GM23338 (cell line): ENCODE measurements around the gene TNNT3. TPM values are rescaled to one million over a fixed set of nuclear protein-coding genes. Genes with fewer than 3 reads are reported as not detected.

Experiments
- ATAC-seq: fragments of 200-7000 bp; cut with Tn5 transposase; 3 replicates; pipeline ENCODE4 v1.9.1; 2020
- DNase-seq: peaks from one replicate; pipeline ENCODE4 v3.0.0-alpha.2; 2015; ENCODE audit warnings: low spot score
- H2AFZ ChIP-seq: fragments of 200-600 bp; sonication (generic); 2 replicates; pipeline ENCODE4 v1.8.0; 2016; ENCODE audit warnings: antibody characterized with exemption, mild to moderate bottlenecking, moderate library complexity
- H3F3A ChIP-seq: fragments of 200-600 bp; sonication (generic); replicated peaks from 2 replicates; pipeline ENCODE4 v1.8.0; 2017; ENCODE audit warnings: antibody characterized with exemption, mixed run types, low read depth
- H3K27ac ChIP-seq: fragments of 200-600 bp; sonication (generic); 2 replicates; pipeline ENCODE4 v1.6.1; 2016; ENCODE audit warnings: low read depth
- H3K27me3 ChIP-seq: fragments of 200-600 bp; sonication (generic); 2 replicates; pipeline ENCODE4 v1.8.0; 2016; ENCODE audit warnings: mild to moderate bottlenecking, mixed run types, moderate library complexity; ENCODE audit not compliant: insufficient read depth
- H3K36me3 ChIP-seq: fragments of 200-600 bp; sonication (generic); 2 replicates; pipeline ENCODE4 v1.8.0; 2016; ENCODE audit warnings: mild to moderate bottlenecking; ENCODE audit not compliant: insufficient read depth
- H3K4me1 ChIP-seq: fragments of 200-600 bp; sonication (generic); 2 replicates; pipeline ENCODE4 v1.8.0; 2016; ENCODE audit warnings: mild to moderate bottlenecking, moderate library complexity; ENCODE audit not compliant: insufficient read depth
- H3K4me2 ChIP-seq: fragments of 200-600 bp; sonication (generic); 2 replicates; pipeline ENCODE4 v1.7.1; 2017; ENCODE audit warnings: mixed run types
- H3K4me3 ChIP-seq: fragments of 200-600 bp; sonication (generic); 2 replicates; pipeline ENCODE4 v1.6.1; 2016; ENCODE audit warnings: mixed run types
- H3K79me2 ChIP-seq: fragments of 200-600 bp; sonication (generic); replicated peaks from 2 replicates; pipeline ENCODE4 v1.8.0; 2017; ENCODE audit warnings: mild to moderate bottlenecking; ENCODE audit not compliant: insufficient read depth
- H3K9me2 ChIP-seq: fragments of 200-600 bp; sonication (generic); 2 replicates; pipeline ENCODE4 v1.8.0; 2017; ENCODE audit not compliant: insufficient read depth
- H4K20me1 ChIP-seq: fragments of 200-600 bp; sonication (generic); replicated peaks from 2 replicates; pipeline ENCODE4 v1.8.0; 2017; ENCODE audit warnings: mild to moderate bottlenecking; ENCODE audit not compliant: insufficient read depth
- H3K27ac Mint-ChIP-seq: 2 replicates; pipeline ENCODE4 v1.8.0; 2020; ENCODE audit warnings: inconsistent platforms, mild to moderate bottlenecking, moderate library complexity, mixed read lengths
- H3K27me3 Mint-ChIP-seq: 3 replicates; pipeline ENCODE4 v1.8.0; 2022; ENCODE audit warnings: low read depth, mild to moderate bottlenecking, moderate library complexity, mixed read lengths, inconsistent platforms; ENCODE audit not compliant: insufficient read depth, poor library complexity
- H3K36me3 Mint-ChIP-seq: 3 replicates; pipeline ENCODE4 v1.8.0; 2021; ENCODE audit warnings: low read depth, mild to moderate bottlenecking, inconsistent platforms, moderate library complexity, mixed read lengths
- H3K4me1 Mint-ChIP-seq: 3 replicates; pipeline ENCODE4 v1.8.0; 2020; ENCODE audit warnings: mild to moderate bottlenecking, inconsistent platforms, mixed read lengths
- H3K4me3 Mint-ChIP-seq: 3 replicates; pipeline ENCODE4 v1.8.0; 2021; ENCODE audit warnings: moderate library complexity, mild to moderate bottlenecking, inconsistent platforms, mixed read lengths
- H3K9me3 Mint-ChIP-seq: 3 replicates; pipeline ENCODE4 v1.8.0; 2020; ENCODE audit warnings: moderate library complexity, mild to moderate bottlenecking, inconsistent platforms, mixed read lengths
- EZH2phosphoT487 ChIP-seq: fragments of 200-600 bp; sonication (generic); IDR thresholded peaks from one replicate; pipeline ENCODE4 v1.8.1; 2018; ENCODE audit warnings: antibody characterized with exemption; ENCODE audit not compliant: unreplicated experiment
- NANOG ChIP-seq: IDR thresholded peaks from 2 replicates; pipeline ENCODE4 v1.6.1; 2016; ENCODE audit warnings: antibody characterized with exemption, borderline replicate concordance
- POLR2AphosphoS5 ChIP-seq: IDR thresholded peaks from 2 replicates; pipeline ENCODE4 v1.6.1; 2016; ENCODE audit warnings: antibody characterized with exemption, low read depth
- polyA plus RNA-seq: library from polyadenylated mRNA; unstranded; fragments of >200 nt; fragmentation: Nextera tagmentation; extraction: Ambion mirVana; gene quantifications from 2 replicates; pipeline ENCODE4 v1.2.1, GENCODE V29; 2016
- total RNA-seq: library from RNA; depleted of rRNA; stranded (reverse); fragments of >200 nt; shearing (Covaris generic); gene quantifications from 2 replicates; pipeline ENCODE4 v1.2.3, GENCODE V29; 2014
- TF ChIP-seq, protein P1 (sequence below): fragments of 250-450 bp; sonication (Bioruptor Pico); IDR thresholded peaks from 2 replicates; pipeline ENCODE4 v1.5.0; 2020; ENCODE audit warnings: mild to moderate bottlenecking, moderate library complexity
- TF ChIP-seq, protein P2 (sequence below), 2 experiments: fragments of 200-600 bp in 1 of 2; sonication (generic) in 1 of 2; conservative IDR thresholded peaks; 2 replicates each; pipeline versions ENCODE4 v1.5.1 to v1.6.1; 2016 to 2017; ENCODE audit warnings: antibody characterized with exemption in 2 of 2, low read depth in 2 of 2, mild to moderate bottlenecking in 2 of 2, moderate library complexity in 1 of 2

Gene TNNT3
- total and polyA plus RNA-seq, 2 experiments from 2014 or later = not detected

DNA sequence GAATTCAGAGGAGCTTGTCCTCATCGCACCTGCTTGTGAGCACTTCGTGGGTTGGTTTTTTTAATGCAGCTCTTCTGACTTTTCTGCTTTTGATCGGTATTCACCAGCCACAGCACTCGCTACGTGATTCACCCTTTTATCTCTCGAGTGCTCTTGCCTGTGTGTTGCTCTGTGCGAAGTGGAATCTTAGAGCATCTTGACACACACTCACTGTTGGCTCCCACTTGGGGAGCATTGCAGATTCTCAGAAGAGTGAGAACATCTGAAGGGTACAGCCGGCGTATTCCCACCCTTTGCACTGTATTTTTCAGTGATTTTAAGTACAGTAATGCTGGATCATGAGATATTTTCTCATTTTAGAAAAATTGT, 10.9 kb downstream of the TNNT3 start:
- no peaks in the 10 kb centered on the region for H3K27me3 ChIP-seq
- no peaks in the 10 kb centered on the region for H3K36me3 ChIP-seq
- H3K4me3 Mint-ChIP-seq = no peak overlapping the region
- ATAC-seq (no peak), DNase-seq (no peak)
- H4K20me1 ChIP-seq = no peaks in the 10 kb centered on the region
- H2AFZ ChIP-seq = no peak overlapping the region
- H3F3A ChIP-seq = no peaks in the 10 kb centered on the region
- no peaks in the 10 kb centered on the region for H3K9me2 ChIP-seq
- no peak overlapping the region for H3K4me2 ChIP-seq
- TF ChIP-seq, protein P1, sequence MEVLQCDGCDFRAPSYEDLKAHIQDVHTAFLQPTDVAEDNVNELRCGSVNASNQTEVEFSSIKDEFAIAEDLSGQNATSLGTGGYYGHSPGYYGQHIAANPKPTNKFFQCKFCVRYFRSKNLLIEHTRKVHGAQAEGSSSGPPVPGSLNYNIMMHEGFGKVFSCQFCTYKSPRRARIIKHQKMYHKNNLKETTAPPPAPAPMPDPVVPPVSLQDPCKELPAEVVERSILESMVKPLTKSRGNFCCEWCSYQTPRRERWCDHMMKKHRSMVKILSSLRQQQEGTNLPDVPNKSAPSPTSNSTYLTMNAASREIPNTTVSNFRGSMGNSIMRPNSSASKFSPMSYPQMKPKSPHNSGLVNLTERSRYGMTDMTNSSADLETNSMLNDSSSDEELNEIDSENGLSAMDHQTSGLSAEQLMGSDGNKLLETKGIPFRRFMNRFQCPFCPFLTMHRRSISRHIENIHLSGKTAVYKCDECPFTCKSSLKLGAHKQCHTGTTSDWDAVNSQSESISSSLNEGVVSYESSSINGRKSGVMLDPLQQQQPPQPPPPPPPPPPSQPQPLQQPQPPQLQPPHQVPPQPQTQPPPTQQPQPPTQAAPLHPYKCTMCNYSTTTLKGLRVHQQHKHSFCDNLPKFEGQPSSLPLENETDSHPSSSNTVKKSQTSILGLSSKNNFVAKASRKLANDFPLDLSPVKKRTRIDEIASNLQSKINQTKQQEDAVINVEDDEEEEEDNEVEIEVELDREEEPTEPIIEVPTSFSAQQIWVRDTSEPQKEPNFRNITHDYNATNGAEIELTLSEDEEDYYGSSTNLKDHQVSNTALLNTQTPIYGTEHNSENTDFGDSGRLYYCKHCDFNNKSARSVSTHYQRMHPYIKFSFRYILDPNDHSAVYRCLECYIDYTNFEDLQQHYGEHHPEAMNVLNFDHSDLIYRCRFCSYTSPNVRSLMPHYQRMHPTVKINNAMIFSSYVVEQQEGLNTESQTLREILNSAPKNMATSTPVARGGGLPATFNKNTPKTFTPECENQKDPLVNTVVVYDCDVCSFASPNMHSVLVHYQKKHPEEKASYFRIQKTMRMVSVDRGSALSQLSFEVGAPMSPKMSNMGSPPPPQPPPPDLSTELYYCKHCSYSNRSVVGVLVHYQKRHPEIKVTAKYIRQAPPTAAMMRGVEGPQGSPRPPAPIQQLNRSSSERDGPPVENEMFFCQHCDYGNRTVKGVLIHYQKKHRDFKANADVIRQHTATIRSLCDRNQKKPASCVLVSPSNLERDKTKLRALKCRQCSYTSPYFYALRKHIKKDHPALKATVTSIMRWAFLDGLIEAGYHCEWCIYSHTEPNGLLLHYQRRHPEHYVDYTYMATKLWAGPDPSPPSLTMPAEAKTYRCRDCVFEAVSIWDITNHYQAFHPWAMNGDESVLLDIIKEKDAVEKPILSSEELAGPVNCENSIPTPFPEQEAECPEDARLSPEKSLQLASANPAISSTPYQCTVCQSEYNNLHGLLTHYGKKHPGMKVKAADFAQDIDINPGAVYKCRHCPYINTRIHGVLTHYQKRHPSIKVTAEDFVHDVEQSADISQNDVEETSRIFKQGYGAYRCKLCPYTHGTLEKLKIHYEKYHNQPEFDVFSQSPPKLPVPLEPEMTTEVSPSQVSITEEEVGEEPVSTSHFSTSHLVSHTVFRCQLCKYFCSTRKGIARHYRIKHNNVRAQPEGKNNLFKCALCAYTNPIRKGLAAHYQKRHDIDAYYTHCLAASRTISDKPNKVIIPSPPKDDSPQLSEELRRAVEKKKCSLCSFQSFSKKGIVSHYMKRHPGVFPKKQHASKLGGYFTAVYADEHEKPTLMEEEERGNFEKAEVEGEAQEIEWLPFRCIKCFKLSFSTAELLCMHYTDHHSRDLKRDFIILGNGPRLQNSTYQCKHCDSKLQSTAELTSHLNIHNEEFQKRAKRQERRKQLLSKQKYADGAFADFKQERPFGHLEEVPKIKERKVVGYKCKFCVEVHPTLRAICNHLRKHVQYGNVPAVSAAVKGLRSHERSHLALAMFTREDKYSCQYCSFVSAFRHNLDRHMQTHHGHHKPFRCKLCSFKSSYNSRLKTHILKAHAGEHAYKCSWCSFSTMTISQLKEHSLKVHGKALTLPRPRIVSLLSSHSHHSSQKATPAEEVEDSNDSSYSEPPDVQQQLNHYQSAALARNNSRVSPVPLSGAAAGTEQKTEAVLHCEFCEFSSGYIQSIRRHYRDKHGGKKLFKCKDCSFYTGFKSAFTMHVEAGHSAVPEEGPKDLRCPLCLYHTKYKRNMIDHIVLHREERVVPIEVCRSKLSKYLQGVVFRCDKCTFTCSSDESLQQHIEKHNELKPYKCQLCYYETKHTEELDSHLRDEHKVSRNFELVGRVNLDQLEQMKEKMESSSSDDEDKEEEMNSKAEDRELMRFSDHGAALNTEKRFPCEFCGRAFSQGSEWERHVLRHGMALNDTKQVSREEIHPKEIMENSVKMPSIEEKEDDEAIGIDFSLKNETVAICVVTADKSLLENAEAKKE (CRISPR knock-in tag) = no peak
- no peak for TF ChIP-seq NANOG
- TF ChIP-seq POLR2AphosphoS5 = no peak
- no peak for TF ChIP-seq EZH2phosphoT487
- TF ChIP-seq, protein P2, sequence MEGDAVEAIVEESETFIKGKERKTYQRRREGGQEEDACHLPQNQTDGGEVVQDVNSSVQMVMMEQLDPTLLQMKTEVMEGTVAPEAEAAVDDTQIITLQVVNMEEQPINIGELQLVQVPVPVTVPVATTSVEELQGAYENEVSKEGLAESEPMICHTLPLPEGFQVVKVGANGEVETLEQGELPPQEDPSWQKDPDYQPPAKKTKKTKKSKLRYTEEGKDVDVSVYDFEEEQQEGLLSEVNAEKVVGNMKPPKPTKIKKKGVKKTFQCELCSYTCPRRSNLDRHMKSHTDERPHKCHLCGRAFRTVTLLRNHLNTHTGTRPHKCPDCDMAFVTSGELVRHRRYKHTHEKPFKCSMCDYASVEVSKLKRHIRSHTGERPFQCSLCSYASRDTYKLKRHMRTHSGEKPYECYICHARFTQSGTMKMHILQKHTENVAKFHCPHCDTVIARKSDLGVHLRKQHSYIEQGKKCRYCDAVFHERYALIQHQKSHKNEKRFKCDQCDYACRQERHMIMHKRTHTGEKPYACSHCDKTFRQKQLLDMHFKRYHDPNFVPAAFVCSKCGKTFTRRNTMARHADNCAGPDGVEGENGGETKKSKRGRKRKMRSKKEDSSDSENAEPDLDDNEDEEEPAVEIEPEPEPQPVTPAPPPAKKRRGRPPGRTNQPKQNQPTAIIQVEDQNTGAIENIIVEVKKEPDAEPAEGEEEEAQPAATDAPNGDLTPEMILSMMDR (conservative IDR thresholded peaks at IDR 0.05; ENCODE audit: low read depth in 2 of 2) = no peak
- no peaks in the 10 kb centered on the region for H3K9me3 Mint-ChIP-seq
- H3K4me1 ChIP-seq = no peaks in the 10 kb centered on the region
- 0 out of 3 replicates have a peak, but pooled peaks cover 5% of the 10 kb centered on the region for H3K4me1 Mint-ChIP-seq
- H3K27me3 Mint-ChIP-seq = peaks cover 18% of the 10 kb centered on the region
- no peaks in the 10 kb centered on the region for H3K36me3 Mint-ChIP-seq
- H3K79me2 ChIP-seq = no peaks in the 10 kb centered on the region
- H3K27ac ChIP-seq = no peak overlapping the region
- H3K4me3 ChIP-seq = no peak overlapping the region
- H3K27ac Mint-ChIP-seq = no peak overlapping the region
